Ovary (tissue), 9 donors: ENCODE results near the gene LRMDA. TPM values are rescaled to one million over a fixed set of nuclear protein-coding genes. Genes with fewer than 3 reads are reported as not detected.

Experiments
- DNase-seq, 5 donors: peaks; one replicate each; pipeline ENCODE4 v3.0.0-alpha.2; 2019 to 2020
- H3K27ac ChIP-seq, 2 donors: fragments of 200-600 bp; one replicate each; pipeline versions ENCODE4 v1.5.1 to v1.8.0; 2019 to 2022
- H3K27me3 ChIP-seq: fragments of 200-600 bp; one replicate; pipeline ENCODE4 v1.8.0; 2022
- H3K36me3 ChIP-seq: fragments of 200-600 bp; sonication (generic); one replicate; pipeline ENCODE4 v1.5.1; 2019
- H3K4me1 ChIP-seq: one replicate; pipeline ENCODE4 v1.8.1; 2013; ENCODE audit warnings: mild to moderate bottlenecking, moderate library complexity; ENCODE audit not compliant: insufficient read depth
- H3K4me3 ChIP-seq: fragments of 200-600 bp; sonication (generic); one replicate; pipeline ENCODE4 v1.5.1; 2017
- H3K9me3 ChIP-seq, 2 donors: fragments of 200-600 bp in 1 of 2; sonication (generic) in 1 of 2; one replicate each; pipeline versions ENCODE4 v1.5.1 to v1.8.1; 2013 to 2019; ENCODE audit warnings: mild to moderate bottlenecking in 1 of 2, moderate library complexity in 1 of 2
- EP300 ChIP-seq: sonication (generic); formaldehyde crosslinking; IDR thresholded peaks from one replicate; pipeline ENCODE4 v1.6.1; 2017; ENCODE audit warnings: antibody characterized with exemption
- POLR2A ChIP-seq: fragments of 450-650 bp; IDR thresholded peaks from one replicate; pipeline ENCODE4 v1.6.1; 2017; ENCODE audit warnings: antibody characterized with exemption, mild to moderate bottlenecking, moderate library complexity
- WGBS, 3 donors: extraction: QIAGEN DNeasy Blood & Tissue Kit in 1 of 3; methylation state at CpG; one replicate each; pipeline versions ENCODE4 v1.1.5 to v1.1.7; 2013 to 2017; 5-methylcytosine and 5-hydroxymethylcytosine counted together
- intact Hi-C, 4 donors: fragments of 100-400 bp; cut with DNase I; formaldehyde crosslinking; loops; one replicate each; pipeline versions ENCODE4 v1.11.0 to v1.15.1; 2022 to 2023
- polyA plus RNA-seq, 2 donors: library from polyadenylated mRNA; stranded (reverse); fragments of 200-250 nt in 1 of 2; fragments of 350-450 nt in 1 of 2; fragmentation: Illumina TruSeq in 1 of 2; extraction: RNeasy Lipid Tissue Mini Kit (QIAGEN cat#74804) in 1 of 2; gene quantifications; one replicate each; pipeline ENCODE4 v1.2.3, GENCODE V29; 2013 to 2014
- total RNA-seq, 7 donors: library from RNA; depleted of rRNA in 2 of 7; stranded (reverse); fragments of >200 nt in 2 of 7; fragmentation: NEBNext Ultra II Directional in 3 of 7; extraction: Animal tissue kit (Norgen Biotek cat#: 25700) in 3 of 7; gene quantifications; one replicate each; pipeline versions ENCODE4 v1.1.0 to v1.2.4, GENCODE V29; 2016 to 2023
- TF ChIP-seq, protein P1 (sequence below), 3 donors: fragments of 450-650 bp in 2 of 3; fragments of 200-600 bp in 1 of 3; IDR thresholded peaks; one replicate each; pipeline versions ENCODE4 v1.5.1 to v1.8.0; 2016 to 2022; ENCODE audit warnings: antibody characterized with exemption in 3 of 3, mild to moderate bottlenecking in 1 of 3
- donor health status: DM: no; HTN: no; CAD: no; lungs with moderate emphysema.
- donor health status: DM: no; HTN: no; CAD: no.
- donor health status: Bipolar disorder and iron deficiency.
- donor health status: DM: yes; HTN: yes; CAD: no.
- donor health status: DM: no; HTN: no; CAD: no.
- donor health status: DM: yes; HTN: yes; CAD: no.

Gene LRMDA
- total and polyA plus RNA-seq, 9 donors, result 14.8 to 30.7 (median 22.9) TPM

GRCh38 chr10:75809003-75809402 is 377.6 kb downstream of the LRMDA start:
- no peaks in the 10 kb centered on the region for H3K4me1 ChIP-seq
- no peak for DNase-seq
- 94 to 96% (median 95%) methylated on average over 3 of the region's 3 CpGs for WGBS, 3 donors
- no peak overlapping the region for H3K4me3 ChIP-seq
- intact Hi-C loops, result no loop called here
- no peak overlapping the region for H3K27ac ChIP-seq
- TF ChIP-seq, protein P1, sequence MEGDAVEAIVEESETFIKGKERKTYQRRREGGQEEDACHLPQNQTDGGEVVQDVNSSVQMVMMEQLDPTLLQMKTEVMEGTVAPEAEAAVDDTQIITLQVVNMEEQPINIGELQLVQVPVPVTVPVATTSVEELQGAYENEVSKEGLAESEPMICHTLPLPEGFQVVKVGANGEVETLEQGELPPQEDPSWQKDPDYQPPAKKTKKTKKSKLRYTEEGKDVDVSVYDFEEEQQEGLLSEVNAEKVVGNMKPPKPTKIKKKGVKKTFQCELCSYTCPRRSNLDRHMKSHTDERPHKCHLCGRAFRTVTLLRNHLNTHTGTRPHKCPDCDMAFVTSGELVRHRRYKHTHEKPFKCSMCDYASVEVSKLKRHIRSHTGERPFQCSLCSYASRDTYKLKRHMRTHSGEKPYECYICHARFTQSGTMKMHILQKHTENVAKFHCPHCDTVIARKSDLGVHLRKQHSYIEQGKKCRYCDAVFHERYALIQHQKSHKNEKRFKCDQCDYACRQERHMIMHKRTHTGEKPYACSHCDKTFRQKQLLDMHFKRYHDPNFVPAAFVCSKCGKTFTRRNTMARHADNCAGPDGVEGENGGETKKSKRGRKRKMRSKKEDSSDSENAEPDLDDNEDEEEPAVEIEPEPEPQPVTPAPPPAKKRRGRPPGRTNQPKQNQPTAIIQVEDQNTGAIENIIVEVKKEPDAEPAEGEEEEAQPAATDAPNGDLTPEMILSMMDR (IDR thresholded peaks at IDR 0.05), result no peak
- TF ChIP-seq POLR2A, result no peak
- no peak for TF ChIP-seq EP300
- H3K9me3 ChIP-seq, result no peaks in the 10 kb centered on the region
- no peaks in the 10 kb centered on the region for H3K27me3 ChIP-seq
- H3K36me3 ChIP-seq, result no peaks in the 10 kb centered on the region

GRCh38 chr10:75814014-75814413 is 382.6 kb downstream of the LRMDA start:
- TF ChIP-seq EP300, result no peak
- TF ChIP-seq, protein P1 (IDR thresholded peaks at IDR 0.05), result no peak
- no peak for TF ChIP-seq POLR2A
- intact Hi-C loops, result no loop called here
- no peak for DNase-seq

DNA sequence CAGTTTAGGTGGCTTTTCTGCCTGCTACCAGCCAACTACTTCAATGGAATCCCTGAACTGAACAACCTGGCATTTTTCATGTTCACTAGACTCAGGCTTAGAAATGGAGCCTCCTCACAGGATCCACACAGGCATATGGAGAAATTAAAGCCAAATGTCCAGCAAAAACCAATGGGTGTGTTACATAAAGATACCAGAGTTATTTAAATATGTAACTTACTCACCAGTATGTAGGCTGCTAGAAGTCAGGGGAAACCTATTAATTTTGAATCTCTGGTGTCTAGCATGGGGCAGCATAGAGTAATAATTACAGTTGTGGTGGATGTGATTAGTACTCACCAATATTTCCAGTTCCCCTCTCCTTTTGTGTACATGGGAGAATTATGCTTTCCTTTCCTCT is 383.6 kb downstream of the LRMDA start:
- no peak for TF ChIP-seq EP300
- TF ChIP-seq, protein P1 (IDR thresholded peaks at IDR 0.05), result no peak
- TF ChIP-seq POLR2A, result no peak
- H3K4me3 ChIP-seq, result no peak overlapping the region
- intact Hi-C loops, result no loop called here

More at GRCh38 chr10:75814014-75814413, 382.6 kb downstream of the LRMDA start:
- H3K9me3 ChIP-seq, result no peaks in the 10 kb centered on the region
- H3K36me3 ChIP-seq, result no peaks in the 10 kb centered on the region
- no peak overlapping the region for H3K27ac ChIP-seq
- H3K4me3 ChIP-seq, result no peak overlapping the region
- no peaks in the 10 kb centered on the region for H3K4me1 ChIP-seq
- H3K27me3 ChIP-seq, result no peaks in the 10 kb centered on the region

GRCh38 chr10:75817198-75817597 is 385.8 kb downstream of the LRMDA start:
- intact Hi-C loops, result no loop called here
- 42 to 66% (median 59%) methylated on average over 2 of the region's 2 CpGs for WGBS, 3 donors

More for the DNA sequence above, 383.6 kb downstream of the LRMDA start:
- Histone ChIP-seq H3K9me3 (no peaks in the 10 kb centered on the region), H3K27ac (no peak overlapping the region), H3K4me1 (no peaks in the 10 kb centered on the region), H3K27me3 (no peaks in the 10 kb centered on the region), H3K36me3 (no peaks in the 10 kb centered on the region)
- no peak for DNase-seq

More at GRCh38 chr10:75817198-75817597, 385.8 kb downstream of the LRMDA start:
- no peak for DNase-seq
- no peak overlapping the region for H3K27ac ChIP-seq
- H3K4me3 ChIP-seq, result no peak overlapping the region
- no peaks in the 10 kb centered on the region for H3K36me3 ChIP-seq
- TF ChIP-seq POLR2A (no peak), EP300 (no peak)
- TF ChIP-seq, protein P1 (IDR thresholded peaks at IDR 0.05), result no peak
- H3K27me3 ChIP-seq, result no peaks in the 10 kb centered on the region
- no peaks in the 10 kb centered on the region for H3K4me1 ChIP-seq
- H3K9me3 ChIP-seq, result no peaks in the 10 kb centered on the region
